T1000 (cell line): ENCODE results near the gene ARHGAP24.
"Not testable (repeated sequence)": the region's sequence is repeated elsewhere in the genome, so short reads cannot be mapped to it uniquely, and the experiment has no call there.

Experiments
- DNase-seq: peaks from one replicate; lab custom pipeline; 2025; ENCODE audit warnings: mixed read lengths; lab: John Stamatoyannopoulos, UW

Gene ARHGAP24

DNA sequence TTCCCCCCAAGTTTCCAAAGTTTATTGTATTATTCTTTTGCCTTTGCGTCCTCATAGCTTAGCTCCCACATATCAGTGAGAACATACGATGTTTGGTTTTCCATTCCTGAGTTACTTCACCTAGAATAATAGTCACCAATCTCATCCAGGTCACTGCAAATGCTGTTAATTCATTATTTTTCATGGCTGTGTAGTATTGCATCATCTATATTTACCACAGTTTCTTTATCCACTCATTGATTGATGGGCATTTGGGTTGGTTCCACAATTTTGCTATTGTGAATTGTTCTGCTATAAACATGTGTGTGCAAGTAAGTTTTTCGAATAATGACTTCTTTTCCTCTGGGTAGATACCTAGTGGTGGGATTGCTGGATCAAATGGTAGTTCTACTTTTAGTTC lies 43.6 kb downstream of the ARHGAP24 start:
- not testable (repeated sequence) for DNase-seq

- no peak for DNase-seq
These were observed 46.1 kb downstream of the ARHGAP24 start for GRCh38 chr4:85520765-85521749.

DNA sequence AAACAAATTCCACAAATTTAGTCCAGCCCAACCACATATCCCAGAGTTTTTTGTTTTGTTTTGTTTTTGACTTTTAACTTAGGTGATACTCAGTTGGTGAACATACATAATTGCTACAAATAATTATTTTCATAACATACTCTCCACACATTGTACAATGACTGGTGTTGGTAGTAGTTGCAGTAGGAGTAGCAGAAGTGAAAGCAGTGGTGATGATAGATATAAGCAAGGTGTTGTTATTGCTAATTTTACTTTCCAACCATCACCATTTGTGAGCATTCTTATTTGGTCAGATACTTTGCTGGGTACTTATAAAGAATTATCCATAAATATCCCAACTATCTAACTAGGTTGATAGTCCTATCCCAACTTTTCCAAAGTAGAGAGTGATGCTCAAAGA lies 47.3 kb downstream of the ARHGAP24 start:
- DNase-seq: no peak

DNA sequence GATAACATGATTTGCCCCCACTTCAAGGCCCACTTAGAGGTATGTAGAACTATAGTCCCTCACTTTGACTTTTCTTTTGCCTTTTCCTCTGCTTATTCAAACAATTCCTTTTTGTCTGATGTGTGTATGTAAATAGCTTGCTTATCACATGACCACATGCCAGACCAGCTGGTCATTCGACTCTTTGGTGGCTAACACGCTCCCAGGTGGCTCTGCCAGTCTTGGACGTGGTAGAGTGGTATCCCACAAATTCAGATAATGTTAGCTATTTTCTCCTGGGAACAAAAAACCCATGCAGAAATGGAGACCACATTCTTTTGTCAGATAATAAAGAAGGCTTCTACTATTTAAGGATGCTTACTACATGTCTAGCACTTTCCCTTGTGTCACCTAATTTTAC lies 47.9 kb downstream of the ARHGAP24 start:
- no peak for DNase-seq

DNA sequence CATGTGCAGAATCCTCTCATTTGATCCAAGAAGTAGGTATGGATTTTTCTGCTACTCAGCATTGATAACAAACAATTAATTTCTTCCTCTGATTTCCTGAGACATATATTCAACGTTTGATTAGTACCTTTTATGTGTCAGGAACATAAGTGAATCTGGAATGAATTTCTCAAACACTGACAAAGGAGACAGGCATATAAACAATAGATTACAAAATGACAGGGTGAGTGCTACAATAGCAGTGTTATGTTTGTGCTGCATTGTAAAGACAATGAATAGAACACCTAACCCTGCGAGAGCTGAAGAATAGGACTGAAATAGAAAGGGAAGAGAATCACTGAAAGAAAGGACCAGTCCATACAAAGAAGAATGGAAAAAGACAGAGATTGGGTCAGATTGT lies 52.9 kb downstream of the ARHGAP24 start:
- DNase-seq: no peak

- no peak for DNase-seq
These were observed 56.8 kb downstream of the ARHGAP24 start for GRCh38 chr4:85531560-85532341.

- no peak for DNase-seq
These were observed 59.2 kb downstream of the ARHGAP24 start for GRCh38 chr4:85534120-85534519.

- DNase-seq: no peak
These were observed 68.9 kb downstream of the ARHGAP24 start for GRCh38 chr4:85543832-85544231.

GRCh38 chr4:85544751-85545150 lies 69.8 kb downstream of the ARHGAP24 start:
- DNase-seq: no peak

GRCh38 chr4:85548116-85548515 lies 73.2 kb downstream of the ARHGAP24 start:
- no peak for DNase-seq

GRCh38 chr4:85548841-85549240 lies 73.9 kb downstream of the ARHGAP24 start:
- DNase-seq: no peak

DNA sequence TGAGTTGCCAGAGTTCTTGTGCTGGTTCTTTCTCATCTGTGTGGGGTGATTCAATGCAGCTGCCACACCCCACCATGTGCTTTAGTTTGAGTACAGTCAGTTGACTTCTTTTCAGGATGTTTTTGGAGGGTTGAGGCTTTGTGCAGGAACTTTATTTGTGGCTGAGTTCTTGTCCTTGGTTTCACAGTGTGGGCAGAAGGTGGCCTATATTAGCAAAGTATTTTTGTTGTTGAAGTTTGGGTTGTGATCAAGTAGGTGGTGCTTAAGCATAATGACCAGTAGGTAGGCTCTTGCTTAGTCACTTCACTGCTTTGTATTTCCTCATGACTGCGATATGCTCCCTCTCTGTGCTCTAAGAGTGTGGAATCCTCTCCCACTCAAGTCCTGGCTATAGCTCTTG lies 80.3 kb downstream of the ARHGAP24 start:
- no peak for DNase-seq

GRCh38 chr4:85556283-85556682 lies 81.3 kb downstream of the ARHGAP24 start:
- DNase-seq: no peak

DNA sequence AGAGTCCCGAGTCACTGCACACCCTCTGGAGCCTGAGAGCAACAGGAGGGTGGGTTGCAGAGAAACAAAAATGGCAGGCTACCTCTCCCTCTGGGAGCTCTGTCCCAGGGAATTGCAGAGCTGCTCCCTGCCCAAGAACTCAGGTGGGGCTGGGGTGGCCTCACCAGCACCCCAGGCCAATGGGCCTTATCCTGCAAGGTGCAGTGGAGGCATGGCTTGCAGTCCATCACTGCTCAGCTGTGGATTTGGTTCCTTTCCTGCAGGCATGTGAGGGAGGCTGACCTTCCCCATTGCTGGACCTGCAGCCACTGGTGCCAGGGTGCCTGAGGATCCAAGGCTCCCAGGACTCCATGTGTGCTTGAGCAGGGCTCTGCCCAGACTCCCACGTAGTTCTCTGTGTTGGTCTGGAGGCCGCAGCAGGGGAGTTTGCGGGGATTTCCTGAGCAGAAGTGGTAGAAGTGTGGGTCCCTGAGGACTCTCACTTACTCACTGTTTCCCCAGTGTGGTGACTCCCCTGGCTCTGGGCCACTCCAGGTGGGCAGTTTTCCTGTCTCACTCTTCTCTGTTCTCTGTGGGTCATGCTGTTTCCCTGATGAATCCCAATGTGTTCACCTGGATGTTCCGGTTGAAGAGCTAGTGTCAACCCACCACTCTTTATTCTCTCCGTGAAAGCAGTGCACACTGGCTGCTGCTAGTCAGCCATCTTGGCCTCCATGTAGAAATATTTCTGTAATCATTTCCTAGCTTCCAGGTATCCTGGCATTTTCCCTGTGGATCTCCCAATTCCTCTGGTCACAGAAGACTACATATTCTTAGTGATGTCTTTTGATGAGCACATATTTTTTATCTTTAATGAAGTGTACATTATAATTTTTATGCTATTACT lies 82.3 kb downstream of the ARHGAP24 start:
- DNase-seq: no peak

- no peak for DNase-seq
These were observed 91.0 kb downstream of the ARHGAP24 start for GRCh38 chr4:85565761-85566480.

- no peak for DNase-seq
These were observed 94.9 kb downstream of the ARHGAP24 start for GRCh38 chr4:85569730-85570299.

DNA sequence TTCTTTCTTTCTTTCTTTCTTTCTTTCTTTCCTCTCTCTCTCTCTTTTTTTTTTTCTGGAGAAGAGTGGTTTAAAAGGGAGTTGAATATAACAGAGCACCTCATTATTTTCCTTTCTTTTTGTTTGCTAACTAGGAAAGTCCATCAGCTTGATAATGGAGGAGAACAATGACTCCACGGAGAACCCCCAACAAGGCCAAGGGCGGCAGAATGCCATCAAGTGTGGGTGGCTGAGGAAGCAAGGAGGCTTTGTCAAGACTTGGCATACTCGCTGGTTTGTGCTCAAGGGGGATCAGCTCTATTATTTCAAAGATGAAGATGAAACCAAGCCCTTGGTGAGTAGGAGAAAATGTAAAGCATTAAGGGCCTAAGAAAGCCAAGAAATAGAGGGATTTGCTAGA lies 95.4 kb downstream of the ARHGAP24 start:
- DNase-seq: no peak

DNA sequence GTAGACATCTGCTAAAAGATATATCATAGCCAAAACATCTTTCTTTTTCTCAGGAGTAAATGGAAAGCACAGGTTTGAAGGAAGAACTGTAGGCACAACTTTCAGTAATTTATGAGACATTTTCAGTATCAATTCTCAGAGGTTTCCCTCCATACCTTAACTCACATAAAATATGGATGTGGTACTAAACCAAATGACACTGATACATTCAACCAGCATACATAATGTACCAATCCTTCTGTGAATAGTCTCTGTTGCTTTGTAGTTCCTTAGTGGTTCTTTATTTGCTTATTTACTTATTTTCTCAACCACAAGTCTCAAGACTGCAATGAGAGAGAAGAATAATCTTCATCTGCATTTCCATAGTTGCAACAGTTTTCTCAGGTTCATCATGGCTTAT lies 96.1 kb downstream of the ARHGAP24 start:
- no peak for DNase-seq

DNA sequence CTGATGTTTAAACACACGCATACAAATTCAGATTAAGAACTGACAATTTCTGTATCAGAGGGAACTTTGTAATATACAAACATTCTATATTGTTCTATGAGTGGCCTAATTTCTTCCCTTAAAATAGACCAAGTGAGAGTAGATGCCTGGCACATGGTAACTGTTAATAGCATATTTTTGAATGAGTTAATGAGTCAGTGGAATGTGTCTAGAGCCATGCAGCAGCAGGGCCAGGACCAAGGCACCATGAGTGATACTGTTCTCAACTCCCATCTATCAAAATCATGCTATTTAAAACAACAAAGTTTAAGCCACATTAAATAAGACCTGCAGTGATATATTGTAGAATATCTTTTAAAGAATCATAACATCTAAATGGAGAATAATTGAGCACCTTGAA lies 98.3 kb downstream of the ARHGAP24 start:
- DNase-seq: no peak

DNA sequence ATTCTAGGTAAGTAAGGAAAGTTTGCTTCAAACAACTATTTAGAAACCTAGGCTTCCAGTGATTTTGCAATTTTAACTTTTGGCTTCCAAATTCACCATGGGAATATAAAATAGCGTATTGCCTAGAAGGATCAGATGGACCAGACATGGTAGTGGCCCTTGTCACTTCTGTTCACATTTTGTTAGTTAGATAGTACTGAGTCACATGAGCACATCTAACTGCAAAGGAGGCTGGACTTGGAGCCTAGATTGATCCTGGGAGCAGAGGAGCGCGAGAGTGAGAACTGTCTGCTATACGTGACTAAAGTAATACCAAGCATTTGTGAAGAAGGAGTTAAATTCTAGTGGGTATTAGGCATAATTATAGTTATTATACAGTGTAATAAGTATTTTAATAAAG lies 102.4 kb downstream of the ARHGAP24 start:
- no peak for DNase-seq

GRCh38 chr4:85579942-85580341 lies 105.0 kb downstream of the ARHGAP24 start:
- no peak for DNase-seq
